Measurements from ENCODE around the gene ZBBX.

GRCh38 chr3:167382155-167382554 lies 2.1 kb upstream of the ZBBX start:
- TF ChIP-seq, protein P1, sequence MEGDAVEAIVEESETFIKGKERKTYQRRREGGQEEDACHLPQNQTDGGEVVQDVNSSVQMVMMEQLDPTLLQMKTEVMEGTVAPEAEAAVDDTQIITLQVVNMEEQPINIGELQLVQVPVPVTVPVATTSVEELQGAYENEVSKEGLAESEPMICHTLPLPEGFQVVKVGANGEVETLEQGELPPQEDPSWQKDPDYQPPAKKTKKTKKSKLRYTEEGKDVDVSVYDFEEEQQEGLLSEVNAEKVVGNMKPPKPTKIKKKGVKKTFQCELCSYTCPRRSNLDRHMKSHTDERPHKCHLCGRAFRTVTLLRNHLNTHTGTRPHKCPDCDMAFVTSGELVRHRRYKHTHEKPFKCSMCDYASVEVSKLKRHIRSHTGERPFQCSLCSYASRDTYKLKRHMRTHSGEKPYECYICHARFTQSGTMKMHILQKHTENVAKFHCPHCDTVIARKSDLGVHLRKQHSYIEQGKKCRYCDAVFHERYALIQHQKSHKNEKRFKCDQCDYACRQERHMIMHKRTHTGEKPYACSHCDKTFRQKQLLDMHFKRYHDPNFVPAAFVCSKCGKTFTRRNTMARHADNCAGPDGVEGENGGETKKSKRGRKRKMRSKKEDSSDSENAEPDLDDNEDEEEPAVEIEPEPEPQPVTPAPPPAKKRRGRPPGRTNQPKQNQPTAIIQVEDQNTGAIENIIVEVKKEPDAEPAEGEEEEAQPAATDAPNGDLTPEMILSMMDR (IDR thresholded peaks at IDR 0.05): no peak
- no peak for TF ChIP-seq POLR2A (IDR thresholded peaks at IDR 0.05)

Data from testis (tissue), 2 donors.